PFSK-1 (cell line): ENCODE data around the gene ZFPM1.

Source experiments
- FOXP2 ChIP-seq: optimal IDR thresholded peaks from 2 replicates; pipeline ENCODE3; 2011; ENCODE audit warnings: borderline replicate concordance, control low read depth, inconsistent platforms; ENCODE audit not compliant: insufficient read depth; ENCODE audit errors: extremely low read length, extremely low read depth
- POLR2AphosphoS5 ChIP-seq: IDR thresholded peaks from 2 replicates; pipeline ENCODE4 v1.6.1; 2012; ENCODE audit warnings: low read depth, mild to moderate bottlenecking, control low read depth, low read length, moderate library complexity
- SIN3A ChIP-seq: IDR thresholded peaks from 2 replicates; pipeline ENCODE4 v1.6.1; 2012; ENCODE audit warnings: mild to moderate bottlenecking, low read length, moderate library complexity, borderline replicate concordance; ENCODE audit not compliant: insufficient read depth
- TAF1 ChIP-seq: IDR thresholded peaks from 2 replicates; pipeline ENCODE4 v1.6.1; 2012; ENCODE audit warnings: low read length, control low read depth, borderline replicate concordance; ENCODE audit not compliant: insufficient read depth
- TF ChIP-seq, protein P1 (sequence below), 2 experiments: IDR thresholded peaks; 2 replicates each; pipeline versions ENCODE4 v1.6.1 to v1.8.0; 2011 to 2012; ENCODE audit warnings: low read depth in 2 of 2, low read length in 2 of 2, control low read depth in 1 of 2, inconsistent platforms in 1 of 2, mild to moderate bottlenecking in 1 of 2, moderate library complexity in 1 of 2; ENCODE audit not compliant: insufficient read depth in 1 of 2

The ZFPM1 gene

DNA sequence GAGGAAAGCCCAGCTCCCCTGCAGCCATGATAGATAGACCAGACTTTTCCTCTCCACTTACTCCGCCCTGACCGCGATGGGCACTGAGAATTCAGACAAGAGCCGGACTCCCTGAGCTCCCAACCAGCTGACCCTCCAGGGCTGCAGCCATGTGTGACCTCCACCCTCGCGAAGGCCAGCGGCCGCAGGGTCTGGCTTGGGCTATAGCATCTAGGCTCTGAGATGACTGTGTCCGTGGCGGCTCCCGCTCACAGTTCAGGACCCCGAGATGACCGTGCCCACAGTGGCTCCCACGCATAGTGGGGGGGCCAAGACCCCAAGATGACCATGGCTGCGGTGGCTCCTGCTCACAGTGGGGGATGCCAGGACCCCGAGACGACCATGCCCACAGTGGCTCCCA lies 18.0 kb downstream of the ZFPM1 start:
- TF ChIP-seq POLR2AphosphoS5 (no peak), TAF1 (no peak), FOXP2 (no peak), SIN3A (no peak)
- TF ChIP-seq, protein P1, sequence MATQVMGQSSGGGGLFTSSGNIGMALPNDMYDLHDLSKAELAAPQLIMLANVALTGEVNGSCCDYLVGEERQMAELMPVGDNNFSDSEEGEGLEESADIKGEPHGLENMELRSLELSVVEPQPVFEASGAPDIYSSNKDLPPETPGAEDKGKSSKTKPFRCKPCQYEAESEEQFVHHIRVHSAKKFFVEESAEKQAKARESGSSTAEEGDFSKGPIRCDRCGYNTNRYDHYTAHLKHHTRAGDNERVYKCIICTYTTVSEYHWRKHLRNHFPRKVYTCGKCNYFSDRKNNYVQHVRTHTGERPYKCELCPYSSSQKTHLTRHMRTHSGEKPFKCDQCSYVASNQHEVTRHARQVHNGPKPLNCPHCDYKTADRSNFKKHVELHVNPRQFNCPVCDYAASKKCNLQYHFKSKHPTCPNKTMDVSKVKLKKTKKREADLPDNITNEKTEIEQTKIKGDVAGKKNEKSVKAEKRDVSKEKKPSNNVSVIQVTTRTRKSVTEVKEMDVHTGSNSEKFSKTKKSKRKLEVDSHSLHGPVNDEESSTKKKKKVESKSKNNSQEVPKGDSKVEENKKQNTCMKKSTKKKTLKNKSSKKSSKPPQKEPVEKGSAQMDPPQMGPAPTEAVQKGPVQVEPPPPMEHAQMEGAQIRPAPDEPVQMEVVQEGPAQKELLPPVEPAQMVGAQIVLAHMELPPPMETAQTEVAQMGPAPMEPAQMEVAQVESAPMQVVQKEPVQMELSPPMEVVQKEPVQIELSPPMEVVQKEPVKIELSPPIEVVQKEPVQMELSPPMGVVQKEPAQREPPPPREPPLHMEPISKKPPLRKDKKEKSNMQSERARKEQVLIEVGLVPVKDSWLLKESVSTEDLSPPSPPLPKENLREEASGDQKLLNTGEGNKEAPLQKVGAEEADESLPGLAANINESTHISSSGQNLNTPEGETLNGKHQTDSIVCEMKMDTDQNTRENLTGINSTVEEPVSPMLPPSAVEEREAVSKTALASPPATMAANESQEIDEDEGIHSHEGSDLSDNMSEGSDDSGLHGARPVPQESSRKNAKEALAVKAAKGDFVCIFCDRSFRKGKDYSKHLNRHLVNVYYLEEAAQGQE (IDR thresholded peaks at IDR 0.05; ENCODE audit: insufficient read depth in 1 of 2, low read depth in 2 of 2, low read length in 2 of 2): no peak

DNA sequence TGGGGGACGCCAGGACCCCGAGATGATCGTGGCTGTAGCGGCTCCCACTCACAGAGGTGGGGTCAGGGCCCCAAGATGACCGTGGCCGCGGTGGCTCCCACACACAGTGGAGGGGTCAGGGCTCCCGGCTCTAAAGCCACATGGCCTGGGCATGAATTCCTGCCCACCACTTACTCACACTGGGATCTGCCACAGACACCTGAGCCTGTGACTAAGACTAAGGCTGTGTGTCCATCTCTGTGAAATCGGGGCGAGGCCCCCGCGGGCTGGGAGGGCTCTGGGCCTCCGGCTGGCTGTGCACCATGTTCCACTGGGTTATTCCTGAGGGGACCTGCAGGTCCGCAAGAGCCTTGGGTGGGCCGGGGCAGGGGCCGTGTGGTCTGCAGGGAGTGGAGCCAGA lies 18.5 kb downstream of the ZFPM1 start:
- TF ChIP-seq TAF1 (no peak), POLR2AphosphoS5 (no peak), SIN3A (no peak), FOXP2 (no peak)
- TF ChIP-seq, protein P1 (IDR thresholded peaks at IDR 0.05; ENCODE audit: insufficient read depth in 1 of 2, low read depth in 2 of 2, low read length in 2 of 2): no peak

DNA sequence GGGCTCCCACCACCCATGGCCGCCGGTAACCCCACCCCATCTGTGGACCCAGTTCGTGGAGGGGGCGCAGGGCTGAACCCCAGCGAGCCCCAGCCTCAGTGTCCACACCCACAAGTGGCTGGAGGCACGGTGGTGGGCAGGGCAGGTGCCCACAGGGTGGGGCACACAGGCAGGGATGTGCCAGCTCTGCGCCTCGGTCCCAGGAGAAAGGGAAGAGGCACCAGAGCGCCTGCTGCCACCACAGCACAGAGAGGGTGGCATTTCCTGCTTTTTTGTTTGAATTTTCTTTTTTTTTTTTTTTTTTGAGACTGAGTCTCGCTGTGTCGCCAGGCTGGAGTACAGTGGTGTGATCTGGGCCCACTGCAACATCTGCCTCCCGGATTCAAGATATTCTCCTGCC lies 19.0 kb downstream of the ZFPM1 start:
- TF ChIP-seq FOXP2 (no peak), SIN3A (no peak), TAF1 (no peak), POLR2AphosphoS5 (no peak)
- TF ChIP-seq, protein P1 (IDR thresholded peaks at IDR 0.05; ENCODE audit: insufficient read depth in 1 of 2, low read depth in 2 of 2, low read length in 2 of 2): no peak

DNA sequence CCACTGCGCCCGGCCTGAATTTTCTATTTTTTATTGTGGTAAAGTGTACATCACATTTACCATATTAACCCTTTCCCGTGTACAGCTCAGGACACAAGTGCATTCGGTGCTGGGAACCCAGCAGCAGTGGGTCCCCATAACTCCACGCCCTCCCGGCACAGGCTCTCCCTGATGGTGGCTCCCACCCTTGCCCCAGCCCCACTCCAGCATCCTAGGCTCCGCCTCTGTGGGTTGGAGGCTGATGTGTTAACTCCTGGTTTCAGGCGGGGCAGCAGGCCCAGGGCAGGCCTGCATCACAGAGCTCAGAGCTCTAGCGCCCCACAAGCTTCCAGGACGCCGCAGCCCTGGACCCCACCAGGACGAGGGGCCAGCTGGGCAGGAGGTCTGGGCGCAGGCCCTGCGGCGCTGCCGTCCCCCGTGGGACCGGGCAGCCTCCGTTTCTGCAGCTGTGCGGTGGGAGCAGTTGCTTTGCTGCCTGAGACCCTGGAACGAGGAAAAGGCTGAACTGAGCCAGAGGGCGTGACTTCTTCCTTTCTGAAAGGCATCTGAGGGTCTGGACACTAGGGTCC lies 19.6 kb downstream of the ZFPM1 start:
- TF ChIP-seq TAF1 (no peak), POLR2AphosphoS5 (no peak), FOXP2 (no peak), SIN3A (no peak)
- TF ChIP-seq, protein P1 (IDR thresholded peaks at IDR 0.05; ENCODE audit: insufficient read depth in 1 of 2, low read depth in 2 of 2, low read length in 2 of 2): no peak
